ENCODE data around the gene SLC7A9.

DNA sequence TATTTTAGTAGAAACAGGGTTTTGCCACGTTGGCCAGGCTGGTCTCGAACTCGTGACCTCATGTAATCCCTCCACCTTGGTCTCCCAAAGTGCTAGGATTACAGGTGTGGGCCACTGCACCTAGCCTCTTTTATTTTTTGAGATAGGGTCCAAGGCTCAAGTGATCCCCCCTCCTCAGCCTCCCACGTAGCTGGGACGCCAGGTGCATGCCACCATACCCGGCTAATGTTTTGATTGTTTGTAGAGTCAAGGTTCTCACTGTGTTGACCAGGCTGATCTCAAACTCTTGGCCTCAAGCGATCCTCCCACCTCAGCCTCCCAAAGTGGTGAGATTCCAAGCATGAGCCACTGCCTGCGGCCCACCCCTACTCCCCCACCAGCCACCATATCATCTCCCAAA, 6.3 kb downstream of the SLC7A9 start:
- no peak for TF ChIP-seq POLR2AphosphoS5 (IDR thresholded peaks at IDR 0.05; ENCODE audit: borderline replicate concordance, low read depth, low read length)
- TF ChIP-seq EZH2 (IDR thresholded peaks at IDR 0.05) = no peak
- no peak for TF ChIP-seq FOXP2 (optimal IDR thresholded peaks at IDR 0.05; ENCODE audit: control extremely low read depth, extremely low read length, insufficient read depth)

Measured in SK-N-MC (cell line).